ENCODE measurements around the gene NCF2.

The NCF2 gene

DNA sequence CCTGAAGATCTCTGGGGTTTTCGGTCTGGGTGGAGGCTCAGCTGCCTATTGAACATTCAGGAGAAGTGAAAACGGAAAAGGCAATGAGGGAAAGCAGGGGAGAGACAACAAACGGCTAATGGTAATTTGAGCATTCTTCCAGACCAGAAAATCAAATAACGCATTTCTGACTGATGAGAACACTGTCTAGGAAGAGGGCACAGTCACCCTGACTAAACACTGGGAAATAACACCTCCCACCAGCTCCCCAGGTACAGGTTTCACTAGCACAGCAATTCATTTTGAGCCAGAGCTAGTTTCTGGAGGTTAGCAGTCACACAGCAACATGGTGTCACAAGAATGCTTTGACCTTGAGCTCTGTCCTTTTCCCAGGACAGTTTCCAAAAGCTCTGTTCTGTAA, 21.1 kb downstream of the NCF2 start:
- DNase-seq (ENCODE audit: low read depth in 1 of 2, low spot score in 1 of 2): no peak
- TF ChIP-seq, protein P1, sequence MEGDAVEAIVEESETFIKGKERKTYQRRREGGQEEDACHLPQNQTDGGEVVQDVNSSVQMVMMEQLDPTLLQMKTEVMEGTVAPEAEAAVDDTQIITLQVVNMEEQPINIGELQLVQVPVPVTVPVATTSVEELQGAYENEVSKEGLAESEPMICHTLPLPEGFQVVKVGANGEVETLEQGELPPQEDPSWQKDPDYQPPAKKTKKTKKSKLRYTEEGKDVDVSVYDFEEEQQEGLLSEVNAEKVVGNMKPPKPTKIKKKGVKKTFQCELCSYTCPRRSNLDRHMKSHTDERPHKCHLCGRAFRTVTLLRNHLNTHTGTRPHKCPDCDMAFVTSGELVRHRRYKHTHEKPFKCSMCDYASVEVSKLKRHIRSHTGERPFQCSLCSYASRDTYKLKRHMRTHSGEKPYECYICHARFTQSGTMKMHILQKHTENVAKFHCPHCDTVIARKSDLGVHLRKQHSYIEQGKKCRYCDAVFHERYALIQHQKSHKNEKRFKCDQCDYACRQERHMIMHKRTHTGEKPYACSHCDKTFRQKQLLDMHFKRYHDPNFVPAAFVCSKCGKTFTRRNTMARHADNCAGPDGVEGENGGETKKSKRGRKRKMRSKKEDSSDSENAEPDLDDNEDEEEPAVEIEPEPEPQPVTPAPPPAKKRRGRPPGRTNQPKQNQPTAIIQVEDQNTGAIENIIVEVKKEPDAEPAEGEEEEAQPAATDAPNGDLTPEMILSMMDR (IDR thresholded peaks at IDR 0.05; ENCODE audit: insufficient read depth, low read length): no peak
- no peak for TF ChIP-seq POLR2AphosphoS5 (IDR thresholded peaks at IDR 0.05; ENCODE audit: low read depth)
- TF ChIP-seq, protein P2, sequence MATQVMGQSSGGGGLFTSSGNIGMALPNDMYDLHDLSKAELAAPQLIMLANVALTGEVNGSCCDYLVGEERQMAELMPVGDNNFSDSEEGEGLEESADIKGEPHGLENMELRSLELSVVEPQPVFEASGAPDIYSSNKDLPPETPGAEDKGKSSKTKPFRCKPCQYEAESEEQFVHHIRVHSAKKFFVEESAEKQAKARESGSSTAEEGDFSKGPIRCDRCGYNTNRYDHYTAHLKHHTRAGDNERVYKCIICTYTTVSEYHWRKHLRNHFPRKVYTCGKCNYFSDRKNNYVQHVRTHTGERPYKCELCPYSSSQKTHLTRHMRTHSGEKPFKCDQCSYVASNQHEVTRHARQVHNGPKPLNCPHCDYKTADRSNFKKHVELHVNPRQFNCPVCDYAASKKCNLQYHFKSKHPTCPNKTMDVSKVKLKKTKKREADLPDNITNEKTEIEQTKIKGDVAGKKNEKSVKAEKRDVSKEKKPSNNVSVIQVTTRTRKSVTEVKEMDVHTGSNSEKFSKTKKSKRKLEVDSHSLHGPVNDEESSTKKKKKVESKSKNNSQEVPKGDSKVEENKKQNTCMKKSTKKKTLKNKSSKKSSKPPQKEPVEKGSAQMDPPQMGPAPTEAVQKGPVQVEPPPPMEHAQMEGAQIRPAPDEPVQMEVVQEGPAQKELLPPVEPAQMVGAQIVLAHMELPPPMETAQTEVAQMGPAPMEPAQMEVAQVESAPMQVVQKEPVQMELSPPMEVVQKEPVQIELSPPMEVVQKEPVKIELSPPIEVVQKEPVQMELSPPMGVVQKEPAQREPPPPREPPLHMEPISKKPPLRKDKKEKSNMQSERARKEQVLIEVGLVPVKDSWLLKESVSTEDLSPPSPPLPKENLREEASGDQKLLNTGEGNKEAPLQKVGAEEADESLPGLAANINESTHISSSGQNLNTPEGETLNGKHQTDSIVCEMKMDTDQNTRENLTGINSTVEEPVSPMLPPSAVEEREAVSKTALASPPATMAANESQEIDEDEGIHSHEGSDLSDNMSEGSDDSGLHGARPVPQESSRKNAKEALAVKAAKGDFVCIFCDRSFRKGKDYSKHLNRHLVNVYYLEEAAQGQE (IDR thresholded peaks at IDR 0.05; ENCODE audit: insufficient replicate concordance, low read depth): no peak
- TF ChIP-seq GABPA (IDR thresholded peaks at IDR 0.05; ENCODE audit: low read depth): no peak
- no peak for TF ChIP-seq SPI1 (IDR thresholded peaks at IDR 0.05; ENCODE audit: borderline replicate concordance, low read depth)
- peak overlapping the region; percentile 50; the same call in 1 of the 2 replicates for H3K27ac ChIP-seq (replicated peaks)

DNA sequence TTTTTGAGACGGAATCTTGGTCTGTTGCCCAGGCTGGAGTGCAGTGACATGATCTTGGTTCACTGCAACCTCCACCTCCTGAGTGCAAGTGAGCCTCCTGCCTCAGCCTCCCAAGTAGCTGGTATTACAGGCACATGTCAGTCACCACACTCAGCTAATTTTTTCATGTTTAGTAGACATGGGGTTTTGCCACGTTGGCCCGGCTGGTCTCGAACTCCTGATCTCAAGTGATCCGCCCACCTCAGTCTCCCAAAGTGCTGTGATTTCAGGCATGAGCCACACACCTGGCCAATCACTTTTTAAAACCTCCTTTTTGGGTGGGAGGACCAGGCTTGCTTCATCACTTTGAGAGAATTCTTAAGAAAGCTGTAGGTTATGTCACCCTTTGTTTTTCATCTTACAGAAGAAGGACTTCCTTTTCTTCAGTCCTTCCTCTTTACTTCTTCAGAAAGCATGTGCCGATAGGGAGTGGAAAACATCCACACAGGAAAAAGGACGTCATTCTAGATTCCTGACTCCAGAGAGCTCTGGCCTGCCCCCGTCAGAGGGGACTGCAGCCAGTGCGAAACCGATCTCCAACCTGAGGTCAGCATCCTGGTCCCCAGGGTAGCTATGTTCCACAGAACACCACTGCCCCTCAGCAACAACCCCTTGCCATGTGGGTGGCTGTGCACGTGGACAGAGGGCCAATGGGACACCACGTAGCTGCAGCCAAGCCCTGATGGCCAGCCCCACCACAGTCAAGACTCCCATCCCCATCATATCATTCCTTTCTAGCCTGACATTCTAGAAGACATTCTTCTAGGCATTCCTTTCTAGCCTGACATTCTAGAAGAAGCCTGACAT, 21.9 kb downstream of the NCF2 start:
- TF ChIP-seq POLR2AphosphoS5 (IDR thresholded peaks at IDR 0.05; ENCODE audit: low read depth): peak; percentile 34; the same call in 1 of the 2 replicates
- TF ChIP-seq, protein P2 (IDR thresholded peaks at IDR 0.05; ENCODE audit: insufficient replicate concordance, low read depth): peak; percentile 16
- peak; percentile 90 for TF ChIP-seq SPI1 (IDR thresholded peaks at IDR 0.05; ENCODE audit: borderline replicate concordance, low read depth)
- TF ChIP-seq, protein P1 (IDR thresholded peaks at IDR 0.05; ENCODE audit: insufficient read depth, low read length): no peak
- no peak for TF ChIP-seq GABPA (IDR thresholded peaks at IDR 0.05; ENCODE audit: low read depth)
- H3K27ac ChIP-seq (replicated peaks): peak overlapping the region; percentile 50

More for the DNA sequence above, 21.1 kb downstream of the NCF2 start:
- H3K4me3 ChIP-seq (replicated peaks; ENCODE audit: insufficient read depth, low read length): no peak overlapping the region
- H3K27me3 ChIP-seq (ENCODE audit: insufficient read depth, poor library complexity, severe bottlenecking): no peaks in the 10 kb centered on the region

DNA sequence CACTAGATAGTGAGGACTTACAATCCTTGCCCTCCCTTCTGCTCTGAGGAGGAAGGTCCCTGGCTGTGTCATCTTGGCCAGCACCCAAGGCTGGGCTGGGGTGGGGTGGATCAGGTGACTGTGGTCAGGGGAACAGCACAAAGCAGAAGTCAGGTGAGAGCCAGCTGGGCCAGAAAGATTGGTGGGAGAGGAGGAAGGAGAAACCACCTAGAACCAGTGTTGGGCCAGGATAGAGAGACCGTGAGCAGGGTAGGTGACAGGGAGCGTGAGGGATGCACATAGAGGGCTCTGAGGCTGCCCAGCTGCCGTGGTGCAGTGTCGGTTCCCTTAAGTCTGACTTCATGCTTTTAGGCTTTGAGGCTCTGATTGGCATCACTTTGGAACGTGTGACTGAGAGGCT, 22.7 kb downstream of the NCF2 start:
- Histone ChIP-seq H3K4me3 (replicated peaks; ENCODE audit: insufficient read depth, low read length) (no peak overlapping the region), H3K27me3 (ENCODE audit: insufficient read depth, poor library complexity, severe bottlenecking) (no peaks in the 10 kb centered on the region), H3K27ac (replicated peaks) (peak overlapping the region; percentile 30)
- TF ChIP-seq, protein P1 (IDR thresholded peaks at IDR 0.05; ENCODE audit: insufficient read depth, low read length): no peak
- TF ChIP-seq POLR2AphosphoS5 (IDR thresholded peaks at IDR 0.05; ENCODE audit: low read depth) (peak; percentile 73), GABPA (IDR thresholded peaks at IDR 0.05; ENCODE audit: low read depth) (no peak), SPI1 (IDR thresholded peaks at IDR 0.05; ENCODE audit: borderline replicate concordance, low read depth) (peak; percentile 73; the same call in 1 of the 2 replicates)
- TF ChIP-seq, protein P2 (IDR thresholded peaks at IDR 0.05; ENCODE audit: insufficient replicate concordance, low read depth): no peak
- peak; percentile 57 to 90 for DNase-seq (ENCODE audit: low read depth in 1 of 2, low spot score in 1 of 2)

More for the DNA sequence above, 21.9 kb downstream of the NCF2 start:
- H3K4me3 ChIP-seq (replicated peaks; ENCODE audit: insufficient read depth, low read length): no peak overlapping the region
- DNase-seq (ENCODE audit: low read depth in 1 of 2, low spot score in 1 of 2): peak; percentile 56 to 76
- no peaks in the 10 kb centered on the region for H3K27me3 ChIP-seq (ENCODE audit: insufficient read depth, poor library complexity, severe bottlenecking)
